H1 (cell line): ENCODE measurements around the gene EPHB3. TPM values are rescaled to one million over a fixed set of nuclear protein-coding genes. Genes with fewer than 3 reads are reported as not detected.

ENCODE experiments used
- CTCF ChIA-PET: fragments of 300-600 bp; sonication (Branson Sonifier 250); formaldehyde crosslinking; loops from one replicate; lab custom pipeline; 2021; ENCODE audit not compliant: partially characterized antibody; lab: Charles Lee
- POLR2A ChIA-PET: fragments of 300-600 bp; sonication (Branson Sonifier 250); formaldehyde crosslinking; loops from one replicate; lab custom pipeline; 2021; ENCODE audit warnings: inconsistent platforms; ENCODE audit not compliant: partially characterized antibody; lab: Charles Lee
- DNase-seq, 2 experiments: peaks; one replicate each; pipeline versions ENCODE4 v3.0.0 to v3.0.0-alpha.2; 2010 to 2022; ENCODE audit warnings: low spot score in 2 of 2, low read depth in 1 of 2, mixed read lengths in 1 of 2
- FAIRE-seq: peaks from 2 replicates; lab custom pipeline; 2011; peaks lifted over from hg19 to GRCh38; lab: Jason Lieb, UNC
- H2AFZ ChIP-seq: 2 replicates; pipeline ENCODE4 v1.8.1; 2012; ENCODE audit warnings: low read length, inconsistent platforms
- H2AK5ac ChIP-seq: 2 replicates; pipeline ENCODE4 v1.6.1; 2013; ENCODE audit warnings: low read depth, low read length
- H2BK120ac ChIP-seq: replicated peaks from 2 replicates; pipeline ENCODE3; 2013; ENCODE audit warnings: low read depth, low read length, inconsistent platforms
- H2BK12ac ChIP-seq: 2 replicates; pipeline ENCODE4 v1.6.1; 2013; ENCODE audit warnings: low read depth, low read length
- H2BK15ac ChIP-seq: 2 replicates; pipeline ENCODE4 v1.6.1; 2013; ENCODE audit warnings: low read length
- H2BK20ac ChIP-seq: 2 replicates; pipeline ENCODE4 v1.6.1; 2013; ENCODE audit warnings: low read length
- H2BK5ac ChIP-seq: 2 replicates; pipeline ENCODE4 v1.6.1; 2013; ENCODE audit warnings: low read depth, low read length
- H3K14ac ChIP-seq: 2 replicates; pipeline ENCODE4 v1.6.1; 2013; ENCODE audit warnings: inconsistent platforms; ENCODE audit not compliant: insufficient read length
- H3K18ac ChIP-seq: 2 replicates; pipeline ENCODE4 v1.6.1; 2013; ENCODE audit warnings: low read length; ENCODE audit errors: extremely low read depth
- H3K23ac ChIP-seq: 2 replicates; pipeline ENCODE4 v1.6.1; 2013; ENCODE audit warnings: inconsistent platforms; ENCODE audit not compliant: insufficient read length
- H3K23me2 ChIP-seq: 2 replicates; pipeline ENCODE4 v1.6.1; 2013; ENCODE audit warnings: low read depth, low read length
- H3K27ac ChIP-seq: 2 replicates; pipeline ENCODE4 v1.6.1; 2011; ENCODE audit warnings: low read depth, low read length, inconsistent platforms
- H3K27me3 ChIP-seq, 4 experiments: replicated peaks in 1 of 4; 1 replicate in 1 of 4; 2 replicates in 3 of 4; pipeline versions ENCODE4 v1.6.1 to v1.8.1; 2011 to 2013; ENCODE audit warnings: low read length in 3 of 4, mild to moderate bottlenecking in 3 of 4, inconsistent platforms in 2 of 4, mixed read lengths in 2 of 4, moderate library complexity in 1 of 4; ENCODE audit not compliant: control insufficient read depth in 3 of 4, insufficient read depth in 3 of 4; ENCODE audit errors: extremely low read depth in 1 of 4
- H3K36me3 ChIP-seq, 4 experiments: 2 replicates each; pipeline versions ENCODE4 v1.6.1 to v1.8.1; 2011 to 2013; ENCODE audit warnings: mild to moderate bottlenecking in 4 of 4, low read length in 3 of 4, moderate library complexity in 2 of 4, control low read depth in 1 of 4, inconsistent platforms in 1 of 4; ENCODE audit not compliant: insufficient read depth in 4 of 4, control insufficient read depth in 2 of 4
- H3K4ac ChIP-seq: replicated peaks from 2 replicates; pipeline ENCODE3; 2013; ENCODE audit warnings: low read length, low read depth, mixed read lengths, inconsistent platforms; ENCODE audit not compliant: insufficient read length
- H3K4me1 ChIP-seq, 4 experiments: replicated peaks in 1 of 4; 1 replicate in 1 of 4; 2 replicates in 3 of 4; pipeline versions ENCODE4 v1.6.1 to v1.8.1; 2011 to 2013; ENCODE audit warnings: low read length in 3 of 4, inconsistent platforms in 2 of 4, mixed read lengths in 1 of 4; ENCODE audit not compliant: insufficient read depth in 4 of 4, control insufficient read depth in 3 of 4
- H3K4me2 ChIP-seq, 2 experiments: 2 replicates each; pipeline versions ENCODE4 v1.6.1 to v1.8.1; 2011 to 2013; ENCODE audit warnings: low read depth in 2 of 2, low read length in 2 of 2, control low read depth in 1 of 2, inconsistent platforms in 1 of 2, mild to moderate bottlenecking in 1 of 2; ENCODE audit not compliant: insufficient read depth in 1 of 2
- H3K4me3 ChIP-seq, 4 experiments: fragments of 200-600, 300-600 bp in 1 of 4; sonication (generic), shearing (Covaris generic), sonication (Bioruptor Twin) in 1 of 4; 2 replicates each; pipeline versions ENCODE4 v1.5.1 to v1.8.1; 2011 to 2016; ENCODE audit warnings: low read length in 4 of 4, low read depth in 3 of 4, control low read depth in 2 of 4, inconsistent platforms in 2 of 4, mild to moderate bottlenecking in 2 of 4, mixed read lengths in 1 of 4, moderate library complexity in 1 of 4; ENCODE audit not compliant: insufficient read depth in 2 of 4; ENCODE audit errors: extremely low read depth in 1 of 4
- H3K56ac ChIP-seq: replicated peaks from 2 replicates; pipeline ENCODE3; 2013; ENCODE audit warnings: low read depth, mild to moderate bottlenecking, mixed read lengths, low read length, inconsistent platforms; ENCODE audit not compliant: insufficient read length
- H3K79me1 ChIP-seq: 2 replicates; pipeline ENCODE4 v1.6.1; 2013; ENCODE audit warnings: low read depth, low read length, control low read depth
- H3K79me2 ChIP-seq, 2 experiments: 2 replicates each; pipeline versions ENCODE4 v1.6.1 to v1.8.1; 2012 to 2013; ENCODE audit warnings: low read length in 2 of 2, mild to moderate bottlenecking in 2 of 2, inconsistent platforms in 1 of 2; ENCODE audit not compliant: insufficient read depth in 2 of 2, control insufficient read depth in 1 of 2
- H3K9ac ChIP-seq, 4 experiments: replicated peaks in 1 of 4; 1 replicate in 1 of 4; 2 replicates in 3 of 4; pipeline versions ENCODE4 v1.6.1 to v1.8.1; 2011 to 2013; ENCODE audit warnings: low read depth in 3 of 4, low read length in 3 of 4, control low read depth in 2 of 4, mild to moderate bottlenecking in 2 of 4, moderate library complexity in 2 of 4, inconsistent platforms in 1 of 4; ENCODE audit errors: extremely low read depth in 1 of 4
- H3K9me3 ChIP-seq, 2 experiments: 2 replicates each; pipeline versions ENCODE4 v1.6.1 to v1.8.1; 2012 to 2013; ENCODE audit warnings: mild to moderate bottlenecking in 2 of 2, moderate library complexity in 2 of 2, control low read depth in 1 of 2, inconsistent platforms in 1 of 2, low read depth in 1 of 2, low read length in 1 of 2, mixed read lengths in 1 of 2; ENCODE audit not compliant: insufficient read depth in 2 of 2
- H4K20me1 ChIP-seq, 2 experiments: replicated peaks in 1 of 2; 2 replicates each; pipeline versions ENCODE3 to v1.8.1; 2011 to 2013; ENCODE audit warnings: inconsistent platforms in 2 of 2, low read length in 2 of 2, mild to moderate bottlenecking in 1 of 2; ENCODE audit not compliant: insufficient read depth in 2 of 2, control insufficient read depth in 1 of 2
- H4K5ac ChIP-seq: 2 replicates; pipeline ENCODE4 v1.6.1; 2013; ENCODE audit warnings: low read length, low read depth, mixed read lengths, inconsistent platforms; ENCODE audit not compliant: insufficient read length
- H4K8ac ChIP-seq: 2 replicates; pipeline ENCODE4 v1.8.0; 2013; ENCODE audit warnings: mild to moderate bottlenecking, moderate library complexity, low read length, inconsistent platforms; ENCODE audit not compliant: insufficient read depth; ENCODE audit errors: extremely low read depth
- H4K91ac ChIP-seq: replicated peaks from 2 replicates; pipeline ENCODE3; 2013; ENCODE audit warnings: low read length, mixed read lengths, inconsistent platforms; ENCODE audit not compliant: insufficient read length
- ATF3 ChIP-seq: IDR thresholded peaks from 2 replicates; pipeline ENCODE4 v1.6.1; 2011; ENCODE audit warnings: low read depth, mild to moderate bottlenecking, low read length; ENCODE audit not compliant: insufficient read depth
- CHD2 ChIP-seq: IDR thresholded peaks from 2 replicates; pipeline ENCODE4 v1.6.1; 2012; ENCODE audit warnings: low read length, improper control_type of control experiment
- POLR2AphosphoS5 ChIP-seq: IDR thresholded peaks from 2 replicates; pipeline ENCODE4 v1.6.1; 2011; ENCODE audit warnings: low read depth, low read length
- POU5F1 ChIP-seq: IDR thresholded peaks from 2 replicates; pipeline ENCODE4 v1.6.1; 2011; ENCODE audit warnings: low read depth, mild to moderate bottlenecking, low read length, moderate library complexity
- SAP30 ChIP-seq: fragments of 300-600 bp; sonication (generic); IDR thresholded peaks from 2 replicates; pipeline ENCODE4 v1.7.1; 2012; ENCODE audit warnings: low read length, moderate library complexity, mild to moderate bottlenecking, inconsistent platforms; ENCODE audit not compliant: insufficient read depth, insufficient replicate concordance
- SP2 ChIP-seq: IDR thresholded peaks from 2 replicates; pipeline ENCODE4 v1.6.1; 2012; ENCODE audit warnings: mild to moderate bottlenecking, low read length, inconsistent platforms
- WGBS, 2 experiments: shearing (Covaris generic) in 1 of 2; methylation state at CpG; one replicate each; pipeline versions ENCODE4 v1.1.6 to v1.1.7; 2013 to 2015; ENCODE audit warnings: low lambda C conversion rate in 2 of 2, mixed read lengths in 2 of 2, inconsistent platforms in 1 of 2, low coverage in 1 of 2, missing lambda C conversion rate in 1 of 2; ENCODE audit not compliant: insufficient replicate concordance in 2 of 2, insufficient coverage in 1 of 2, insufficient read length in 1 of 2; ENCODE audit errors: extremely low coverage in 1 of 2, missing lambda C conversion rate in 1 of 2; 5-methylcytosine and 5-hydroxymethylcytosine counted together
- polyA plus RNA-seq, 7 experiments: library from polyadenylated mRNA; depleted of rRNA in 3 of 7; stranded (reverse) in 5 of 7; unstranded in 2 of 7; fragments of >200 nt in 5 of 7; fragments of 200-250 nt in 2 of 7; gene quantifications; 1 replicate in 5 of 7; 2 replicates in 1 of 7; 4 replicates in 1 of 7; pipeline versions ENCODE4 v1.2.1 to v1.2.3, GENCODE V29; 2011 to 2013; ENCODE audit warnings: missing spikeins in 2 of 7, mixed read lengths in 2 of 7
- total RNA-seq: library from RNA; stranded (reverse); fragmentation: NEBNext Ultra II Directional; extraction: Animal tissue kit (Norgen Biotek cat#: 25700); gene quantifications from 2 replicates; pipeline ENCODE4 v1.2.1, GENCODE V29; 2021

Gene EPHB3
- total and polyA plus RNA-seq, 2 of the 8 experiments (the other 6 are each of a cell fraction or from before 2014, with no cell fraction given), result 0.41 to 0.91 TPM

GRCh38 chr3:184581331-184581855, 19.8 kb downstream of the EPHB3 start:
- H2BK20ac ChIP-seq, result no peak overlapping the region
- H2BK15ac ChIP-seq, result no peak overlapping the region
- H2AFZ ChIP-seq, result no peak overlapping the region
- H2BK12ac ChIP-seq, result no peak overlapping the region; the same call in 1 of the 2 replicates
- peaks cover 8 to 50% (median 46%) of the 10 kb centered on the region in 4 experiments for H3K27me3 ChIP-seq
- CTCF ChIA-PET, result interaction anchor here (0.6 to 5.9 kb wide), 10 partner anchors 11 to 635 kb away, joined by 3 to 51 read pairs (median 3); no protein-coding TSS in a partner anchor
- H3K4me1 ChIP-seq, result peaks cover 0 to 28% (median 20%) of the 10 kb centered on the region in 4 experiments; a peak in 6 of 7 replicates
- no peak for DNase-seq
- no peak overlapping the region for H2AK5ac ChIP-seq
- no peaks in the 10 kb centered on the region for H4K20me1 ChIP-seq
- no peak overlapping the region; the same call in 1 of the 2 replicates for H4K8ac ChIP-seq
- H2BK5ac ChIP-seq, result no peak overlapping the region
- H3K36me3 ChIP-seq, result no peaks in the 10 kb centered on the region
- TF ChIP-seq POLR2AphosphoS5 (no peak), SP2 (no peak), CHD2 (no peak), POU5F1 (no peak), ATF3 (no peak), SAP30 (no peak)
- H3K79me2 ChIP-seq, result no peaks in the 10 kb centered on the region
- H3K9ac ChIP-seq, result no peak overlapping the region
- H3K23ac ChIP-seq, result no peak overlapping the region
- WGBS, 2 experiments, result 92% methylated on average over 15 of the region's 15 CpGs; no CpG with 5 or more reads in 1 of the 2 experiments
- H3K23me2 ChIP-seq, result peaks cover 17% of the 10 kb centered on the region
- H3K56ac ChIP-seq, result no peak overlapping the region
- no peak for FAIRE-seq
- H4K91ac ChIP-seq, result no peak overlapping the region
- H3K18ac ChIP-seq, result no peak overlapping the region
- POLR2A ChIA-PET, result interaction anchor here (1.2 to 6.5 kb wide), 3 partner anchors 11 to 21 kb away, joined by 3 to 46 read pairs (median 6); partner anchors contain the start of gene EPHB3
- no peak overlapping the region for H3K27ac ChIP-seq
- H3K79me1 ChIP-seq, result no peaks in the 10 kb centered on the region; the same call in 1 of the 2 replicates
- H4K5ac ChIP-seq, result no peak overlapping the region
- H3K4ac ChIP-seq, result no peak overlapping the region
- H3K9me3 ChIP-seq, result no peaks in the 10 kb centered on the region
- no peak overlapping the region for H3K4me3 ChIP-seq
- no peak overlapping the region for H3K14ac ChIP-seq
- no peak overlapping the region for H2BK120ac ChIP-seq
- no peak overlapping the region for H3K4me2 ChIP-seq
